HUES48 (cell line): ENCODE measurements around the gene CAND2.

Source experiments
- H3K27ac ChIP-seq: one replicate; pipeline ENCODE4 v1.7.0; 2013; ENCODE audit warnings: low read depth, low read length, inconsistent platforms
- H3K27me3 ChIP-seq: 2 replicates; pipeline ENCODE4 v1.6.1; 2013; ENCODE audit warnings: mild to moderate bottlenecking, low read length; ENCODE audit not compliant: control insufficient read depth, insufficient read depth
- H3K36me3 ChIP-seq: 2 replicates; pipeline ENCODE4 v1.6.1; 2013; ENCODE audit warnings: low read length; ENCODE audit not compliant: control insufficient read depth, insufficient read depth
- H3K4me1 ChIP-seq: 2 replicates; pipeline ENCODE4 v1.6.1; 2013; ENCODE audit warnings: mild to moderate bottlenecking, low read length; ENCODE audit not compliant: control insufficient read depth, insufficient read depth
- H3K4me3 ChIP-seq: 2 replicates; pipeline ENCODE4 v1.5.1; 2013; ENCODE audit warnings: mild to moderate bottlenecking, low read depth, low read length
- H3K9ac ChIP-seq: 2 replicates; pipeline ENCODE4 v1.6.1; 2013; ENCODE audit warnings: mild to moderate bottlenecking, low read depth, low read length, moderate library complexity
- H3K9me3 ChIP-seq: 2 replicates; pipeline ENCODE4 v1.6.1; 2013; ENCODE audit warnings: low read length; ENCODE audit not compliant: control insufficient read depth, insufficient read depth

The CAND2 gene

GRCh38 chr3:12809001-12809400 is 12.5 kb downstream of the CAND2 start:
- Histone ChIP-seq H3K9ac (no peak overlapping the region), H3K4me3 (no peak overlapping the region), H3K9me3 (no peaks in the 10 kb centered on the region), H3K36me3 (peaks cover 32% of the 10 kb centered on the region), H3K27me3 (no peaks in the 10 kb centered on the region), H3K27ac (no peak overlapping the region), H3K4me1 (peaks cover 14% of the 10 kb centered on the region)

GRCh38 chr3:12809435-12809834 is 13.0 kb downstream of the CAND2 start:
- peak overlapping the region; percentile 42 for H3K27ac ChIP-seq
- peaks cover 14% of the 10 kb centered on the region for H3K4me1 ChIP-seq
- H3K9ac ChIP-seq: no peak overlapping the region; the same call in 1 of the 2 replicates
- no peaks in the 10 kb centered on the region for H3K27me3 ChIP-seq
- H3K9me3 ChIP-seq: no peaks in the 10 kb centered on the region
- peak overlapping the region; percentile 69 for H3K4me3 ChIP-seq
- peaks cover 35% of the 10 kb centered on the region for H3K36me3 ChIP-seq

GRCh38 chr3:12810013-12810780 is 13.7 kb downstream of the CAND2 start:
- Histone ChIP-seq H3K9ac (peak overlapping the region; percentile 38; the same call in 1 of the 2 replicates), H3K9me3 (no peaks in the 10 kb centered on the region), H3K27me3 (no peaks in the 10 kb centered on the region), H3K4me1 (peaks cover 14% of the 10 kb centered on the region), H3K4me3 (peak overlapping the region; percentile 69), H3K36me3 (peaks cover 35% of the 10 kb centered on the region), H3K27ac (peak overlapping the region; percentile 42)

DNA sequence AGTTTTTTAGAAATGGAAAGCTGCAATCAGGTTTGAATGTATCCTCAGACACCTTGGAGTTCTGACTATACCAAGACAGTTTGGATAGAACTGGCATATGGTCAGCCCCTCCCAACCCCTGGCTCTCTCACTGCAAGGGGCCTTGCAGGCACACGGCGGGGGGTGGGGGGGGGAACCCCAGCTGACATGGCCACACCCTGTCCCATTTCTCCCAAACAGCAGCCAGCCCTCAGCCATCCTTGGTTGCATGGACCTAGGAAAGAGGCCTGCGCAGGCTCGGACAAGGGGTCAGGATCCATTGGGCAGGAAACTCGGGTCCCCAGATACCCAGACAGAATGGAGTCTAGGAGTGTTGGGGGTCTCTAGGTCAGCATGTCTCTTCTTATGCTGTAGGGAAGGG is 14.5 kb downstream of the CAND2 start:
- Histone ChIP-seq H3K27ac (no peak overlapping the region), H3K27me3 (no peaks in the 10 kb centered on the region), H3K36me3 (peaks cover 38% of the 10 kb centered on the region), H3K4me3 (peak overlapping the region; percentile 43; the same call in 1 of the 2 replicates), H3K9ac (no peak overlapping the region), H3K4me1 (peaks cover 14% of the 10 kb centered on the region), H3K9me3 (no peaks in the 10 kb centered on the region)

GRCh38 chr3:12812812-12813211 is 16.3 kb downstream of the CAND2 start:
- H3K4me1 ChIP-seq: peaks cover 14% of the 10 kb centered on the region
- no peak overlapping the region for H3K9ac ChIP-seq
- no peaks in the 10 kb centered on the region for H3K27me3 ChIP-seq
- peaks cover 45% of the 10 kb centered on the region for H3K36me3 ChIP-seq
- H3K4me3 ChIP-seq: no peak overlapping the region
- H3K27ac ChIP-seq: no peak overlapping the region
- H3K9me3 ChIP-seq: no peaks in the 10 kb centered on the region

DNA sequence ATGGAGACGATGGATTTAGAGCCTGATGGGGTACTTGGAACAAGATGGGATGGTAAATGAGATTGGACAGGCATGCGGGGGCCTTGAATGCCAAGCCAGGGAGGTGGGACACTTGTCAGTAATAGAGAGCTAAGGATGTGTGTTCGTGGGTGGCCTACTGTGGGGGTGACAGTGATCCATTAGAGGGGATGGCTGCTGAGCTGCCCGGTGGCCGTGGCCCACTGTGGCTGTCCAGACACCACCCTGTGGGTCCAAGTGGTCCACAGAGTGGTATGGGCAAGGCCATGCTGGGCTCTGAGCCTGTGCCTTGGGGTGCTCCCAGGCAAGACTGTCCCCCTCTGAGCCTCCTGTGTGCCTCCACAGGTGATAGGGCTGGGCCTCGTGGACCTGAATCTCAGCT is 17.5 kb downstream of the CAND2 start:
- Histone ChIP-seq H3K27ac (no peak overlapping the region), H3K9ac (no peak overlapping the region), H3K27me3 (no peaks in the 10 kb centered on the region), H3K4me1 (peaks cover 14% of the 10 kb centered on the region), H3K4me3 (no peak overlapping the region), H3K9me3 (no peaks in the 10 kb centered on the region), H3K36me3 (peaks cover 49% of the 10 kb centered on the region)

DNA sequence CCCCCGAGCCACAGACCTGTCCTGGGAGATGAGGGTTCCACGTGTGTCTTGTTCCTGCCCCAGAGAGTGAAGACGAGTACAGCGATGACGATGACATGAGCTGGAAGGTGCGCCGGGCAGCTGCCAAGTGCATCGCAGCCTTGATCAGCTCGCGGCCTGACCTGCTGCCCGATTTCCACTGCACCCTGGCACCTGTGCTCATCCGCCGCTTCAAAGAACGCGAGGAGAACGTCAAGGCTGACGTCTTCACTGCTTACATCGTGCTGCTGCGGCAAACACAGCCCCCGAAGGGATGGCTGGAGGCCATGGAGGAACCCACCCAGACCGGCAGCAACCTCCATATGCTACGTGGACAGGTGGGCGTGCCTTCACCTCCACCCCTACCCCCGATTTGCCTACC is 18.6 kb downstream of the CAND2 start:
- Histone ChIP-seq H3K9me3 (no peaks in the 10 kb centered on the region), H3K4me1 (peaks cover 9% of the 10 kb centered on the region), H3K27ac (no peak overlapping the region), H3K4me3 (no peak overlapping the region), H3K27me3 (no peaks in the 10 kb centered on the region), H3K36me3 (peaks cover 49% of the 10 kb centered on the region), H3K9ac (no peak overlapping the region)

GRCh38 chr3:12815719-12816118 is 19.2 kb downstream of the CAND2 start:
- H3K9ac ChIP-seq: no peak overlapping the region
- H3K27ac ChIP-seq: no peak overlapping the region
- H3K9me3 ChIP-seq: no peaks in the 10 kb centered on the region
- no peaks in the 10 kb centered on the region for H3K27me3 ChIP-seq
- no peak overlapping the region for H3K4me3 ChIP-seq
- H3K4me1 ChIP-seq: peaks cover 5% of the 10 kb centered on the region
- H3K36me3 ChIP-seq: peaks cover 52% of the 10 kb centered on the region

- H3K36me3 ChIP-seq: peaks cover 52% of the 10 kb centered on the region
- no peaks in the 10 kb centered on the region for H3K4me1 ChIP-seq
- no peaks in the 10 kb centered on the region for H3K27me3 ChIP-seq
- no peak overlapping the region for H3K4me3 ChIP-seq
- no peak overlapping the region for H3K9ac ChIP-seq
- H3K9me3 ChIP-seq: no peaks in the 10 kb centered on the region
- H3K27ac ChIP-seq: no peak overlapping the region
These were observed 20.3 kb downstream of the CAND2 start for GRCh38 chr3:12816521-12817342.

DNA sequence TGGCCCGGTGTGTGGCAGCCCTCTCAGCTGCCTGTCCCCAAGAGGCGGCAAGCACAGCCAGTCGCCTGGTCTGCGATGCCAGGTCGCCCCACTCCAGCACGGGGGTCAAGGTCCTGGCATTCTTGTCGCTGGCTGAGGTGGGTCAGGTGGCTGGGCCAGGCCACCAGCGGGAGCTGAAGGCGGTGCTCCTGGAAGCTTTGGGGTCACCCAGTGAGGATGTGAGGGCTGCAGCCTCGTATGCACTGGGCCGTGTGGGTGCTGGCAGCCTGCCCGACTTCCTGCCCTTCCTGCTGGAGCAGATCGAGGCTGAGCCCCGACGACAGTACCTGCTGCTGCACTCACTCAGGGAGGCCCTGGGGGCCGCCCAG is 20.8 kb downstream of the CAND2 start:
- H3K27me3 ChIP-seq: no peaks in the 10 kb centered on the region
- H3K27ac ChIP-seq: no peak overlapping the region
- H3K36me3 ChIP-seq: peaks cover 52% of the 10 kb centered on the region
- no peak overlapping the region for H3K9ac ChIP-seq
- no peaks in the 10 kb centered on the region for H3K9me3 ChIP-seq
- H3K4me1 ChIP-seq: no peaks in the 10 kb centered on the region
- no peak overlapping the region for H3K4me3 ChIP-seq

GRCh38 chr3:12818273-12818672 is 21.8 kb downstream of the CAND2 start:
- H3K36me3 ChIP-seq: peaks cover 49% of the 10 kb centered on the region
- no peaks in the 10 kb centered on the region for H3K27me3 ChIP-seq
- no peak overlapping the region for H3K4me3 ChIP-seq
- no peak overlapping the region for H3K9ac ChIP-seq
- H3K9me3 ChIP-seq: no peaks in the 10 kb centered on the region
- no peak overlapping the region for H3K27ac ChIP-seq
- H3K4me1 ChIP-seq: no peaks in the 10 kb centered on the region
